ENCODE measurements around the gene NCAPG2. TPM values are rescaled to one million over a fixed set of nuclear protein-coding genes. Genes with fewer than 3 reads are reported as not detected.

Gene NCAPG2
- polyA plus RNA-seq, 1 experiment, result 14.8 TPM

DNA sequence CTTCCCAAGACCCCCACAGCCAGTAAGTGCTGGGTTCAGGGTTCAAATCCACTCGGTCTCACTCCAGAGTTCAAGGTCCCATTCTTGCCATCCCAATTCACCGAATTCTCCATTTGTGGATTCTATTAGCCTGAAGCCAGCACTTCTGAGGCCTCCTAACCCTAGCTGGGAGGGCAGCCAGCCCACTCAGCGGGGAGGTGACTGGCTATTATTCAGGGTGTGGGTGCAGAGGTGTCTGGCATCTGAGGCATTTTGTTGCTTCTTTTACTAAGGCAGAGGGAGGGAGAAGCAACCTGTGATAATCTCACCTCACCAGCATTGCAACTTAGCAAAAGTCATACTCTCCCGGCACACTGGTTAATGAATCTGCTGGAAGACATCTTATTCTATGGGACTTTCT, 108.3 kb downstream of the NCAPG2 start:
- peaks cover 5% of the 10 kb centered on the region for H3K9me3 ChIP-seq (ENCODE audit: control insufficient read depth, insufficient read depth, low read length)
- no peak overlapping the region for H3K27ac ChIP-seq (ENCODE audit: low read depth, low read length)
- no peak for DNase-seq (ENCODE audit: low read depth, low spot score)
- no peak for TF ChIP-seq CTCF (IDR thresholded peaks at IDR 0.05; ENCODE audit: low read depth, low read length)
- no peak overlapping the region for H3K4me3 ChIP-seq (ENCODE audit: low read depth, low read length)
- no peaks in the 10 kb centered on the region for H3K27me3 ChIP-seq (ENCODE audit: control insufficient read depth, insufficient read depth, low read length)
- CTCF ChIA-PET, result no interaction called here
- POLR2A ChIA-PET, result no interaction called here

- H3K9me3 ChIP-seq (ENCODE audit: control insufficient read depth, insufficient read depth, low read length), result peaks cover 5% of the 10 kb centered on the region
- ChIA-PET CTCF (no interaction called here), POLR2A (no interaction called here)
- no peak overlapping the region for H3K27ac ChIP-seq (ENCODE audit: low read depth, low read length)
- H3K4me3 ChIP-seq (ENCODE audit: low read depth, low read length), result no peak overlapping the region
- no peak for TF ChIP-seq CTCF (IDR thresholded peaks at IDR 0.05; ENCODE audit: low read depth, low read length)
- H3K27me3 ChIP-seq (ENCODE audit: control insufficient read depth, insufficient read depth, low read length), result peaks cover 3% of the 10 kb centered on the region
- DNase-seq (ENCODE audit: low read depth, low spot score), result no peak
These were observed 109.5 kb downstream of the NCAPG2 start for GRCh38 chr7:158595068-158595467.

DNA sequence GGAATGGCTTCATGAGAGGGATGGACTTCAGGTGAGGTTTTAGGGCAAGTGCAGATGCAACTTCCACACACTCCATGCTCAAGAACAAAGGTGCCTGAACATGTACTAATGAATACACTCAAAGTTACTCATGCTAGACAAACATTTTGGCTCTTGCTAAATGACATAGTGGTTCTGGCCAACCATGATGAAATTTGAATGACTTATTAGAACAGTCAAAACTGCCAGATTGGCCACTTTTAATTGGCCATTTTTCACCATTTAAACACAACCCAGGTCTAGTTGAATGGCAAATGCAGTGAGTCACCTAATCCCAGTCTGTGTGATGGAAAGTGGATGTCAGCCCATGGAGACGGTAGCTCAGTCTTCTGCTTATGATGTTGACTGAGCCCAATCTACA, 112.1 kb downstream of the NCAPG2 start:
- CTCF ChIA-PET, result no interaction called here
- H3K4me3 ChIP-seq (ENCODE audit: low read depth, low read length), result no peak overlapping the region
- TF ChIP-seq CTCF (IDR thresholded peaks at IDR 0.05; ENCODE audit: low read depth, low read length), result no peak
- DNase-seq (ENCODE audit: low read depth, low spot score), result no peak
- POLR2A ChIA-PET, result no interaction called here
- peaks cover 13% of the 10 kb centered on the region for H3K27me3 ChIP-seq (ENCODE audit: control insufficient read depth, insufficient read depth, low read length)
- H3K27ac ChIP-seq (ENCODE audit: low read depth, low read length), result no peak overlapping the region
- peaks cover 5% of the 10 kb centered on the region for H3K9me3 ChIP-seq (ENCODE audit: control insufficient read depth, insufficient read depth, low read length)

DNA sequence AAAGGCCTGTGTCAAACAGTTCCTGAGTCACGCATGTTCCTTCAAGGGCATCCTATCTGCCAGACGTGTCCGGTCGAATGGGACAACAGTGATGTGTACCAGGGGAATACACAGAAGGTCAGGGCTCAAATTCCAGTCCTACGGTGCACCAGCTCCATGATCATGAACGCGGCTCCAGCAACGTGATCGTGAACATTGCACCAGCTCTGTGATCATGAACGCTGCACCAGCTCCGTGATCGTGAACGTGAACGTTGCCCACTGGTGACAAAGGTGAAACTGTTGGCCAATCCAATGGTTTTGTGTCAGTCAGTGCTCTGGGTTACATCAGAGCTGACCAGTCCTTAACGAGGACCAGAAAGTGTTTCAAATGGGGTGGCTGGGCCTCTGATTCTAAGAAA, 112.7 kb downstream of the NCAPG2 start:
- H3K4me3 ChIP-seq (ENCODE audit: low read depth, low read length), result no peak overlapping the region
- no peak for DNase-seq (ENCODE audit: low read depth, low spot score)
- ChIA-PET POLR2A (no interaction called here), CTCF (no interaction called here)
- H3K27ac ChIP-seq (ENCODE audit: low read depth, low read length), result no peak overlapping the region
- no peak for TF ChIP-seq CTCF (IDR thresholded peaks at IDR 0.05; ENCODE audit: low read depth, low read length)
- H3K9me3 ChIP-seq (ENCODE audit: control insufficient read depth, insufficient read depth, low read length), result peaks cover 5% of the 10 kb centered on the region
- peaks cover 13% of the 10 kb centered on the region for H3K27me3 ChIP-seq (ENCODE audit: control insufficient read depth, insufficient read depth, low read length)

DNA sequence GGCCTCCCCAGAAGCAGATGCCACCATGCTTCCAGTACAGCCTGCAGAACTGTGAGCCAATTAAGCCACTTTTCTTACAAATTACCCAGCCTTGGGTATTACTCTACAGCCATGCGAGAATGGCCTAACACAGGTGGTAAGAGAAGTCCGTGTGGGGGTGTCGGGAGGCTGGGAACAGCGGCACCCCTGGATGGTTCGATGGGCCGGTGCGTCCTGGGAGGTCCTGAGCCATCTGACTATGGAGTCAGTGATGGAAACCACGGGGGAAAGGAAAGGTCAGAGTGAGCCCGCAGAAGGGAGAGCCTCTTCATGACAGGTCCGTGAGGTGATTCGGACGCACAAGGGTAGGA, 114.4 kb downstream of the NCAPG2 start:
- Histone ChIP-seq H3K4me3 (ENCODE audit: low read depth, low read length) (no peak overlapping the region), H3K27me3 (ENCODE audit: control insufficient read depth, insufficient read depth, low read length) (peaks cover 26% of the 10 kb centered on the region), H3K9me3 (ENCODE audit: control insufficient read depth, insufficient read depth, low read length) (peaks cover 7% of the 10 kb centered on the region), H3K27ac (ENCODE audit: low read depth, low read length) (no peak overlapping the region)
- no peak for DNase-seq (ENCODE audit: low read depth, low spot score)
- no peak for TF ChIP-seq CTCF (IDR thresholded peaks at IDR 0.05; ENCODE audit: low read depth, low read length)
- ChIA-PET CTCF (no interaction called here), POLR2A (no interaction called here)

All from AG04450 (cell line).